ENCODE results near the gene AGXT2.

AGXT2 gene

DNA sequence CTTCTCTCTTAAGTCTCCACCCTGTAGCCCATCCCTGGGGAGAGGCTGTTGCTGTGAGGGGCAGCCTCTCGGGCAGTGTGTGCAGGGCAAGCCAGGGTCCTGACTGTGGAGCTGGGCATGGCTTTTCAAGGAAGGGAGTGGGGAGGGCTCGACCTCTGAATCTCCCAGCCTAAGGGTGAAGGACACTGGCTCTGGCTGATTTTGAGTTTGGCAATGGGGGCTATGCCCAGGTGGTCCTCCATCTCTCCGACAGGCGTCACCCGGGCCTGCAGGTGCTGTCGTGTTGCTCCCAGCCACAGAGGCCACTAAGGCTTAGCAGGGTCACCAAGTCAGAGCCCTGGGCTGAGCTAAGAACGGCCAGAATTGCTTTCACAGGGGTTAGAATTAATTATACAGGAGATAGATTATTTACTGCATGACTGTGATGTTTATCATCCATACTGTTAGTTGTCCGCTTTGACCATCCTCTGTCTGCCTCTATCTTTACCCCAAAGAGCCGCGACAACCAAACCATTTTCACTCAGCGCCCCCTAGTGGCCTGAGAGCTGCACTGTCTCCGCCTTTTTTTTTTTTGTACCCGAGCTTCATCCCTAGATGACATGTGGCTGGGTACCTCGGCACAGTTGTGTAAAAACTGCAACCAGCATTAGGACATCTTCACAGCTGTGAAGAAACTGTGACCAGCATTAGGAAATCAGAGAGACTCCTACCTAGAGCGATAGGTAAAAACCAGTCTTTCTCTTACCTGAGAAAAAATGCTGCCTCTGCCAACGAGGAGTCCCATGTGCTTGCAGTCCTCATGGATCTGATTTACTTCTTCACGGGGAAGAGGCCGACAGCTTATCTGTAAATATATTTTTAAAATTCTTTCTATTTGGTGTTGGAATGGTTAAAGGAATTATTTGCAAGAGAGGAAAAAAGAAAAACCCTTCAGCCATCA is 44.5 kb downstream of the AGXT2 start:
- no peaks in the 10 kb centered on the region for H3F3A ChIP-seq (ENCODE audit: control insufficient read depth, insufficient read depth)
- H3K36me3 ChIP-seq (ENCODE audit: control insufficient read depth, low read length): no peaks in the 10 kb centered on the region
- no peak overlapping the region for H3K27ac ChIP-seq (ENCODE audit: low read depth, low read length)
- H3K9me2 ChIP-seq (replicated peaks; ENCODE audit: control insufficient read depth, low read length): no peaks in the 10 kb centered on the region
- no peak overlapping the region for H3K4me2 ChIP-seq (ENCODE audit: low read length)
- TF ChIP-seq EZH2phosphoT487 (IDR thresholded peaks at IDR 0.05; ENCODE audit: borderline replicate concordance, low read length): no peak
- TF ChIP-seq, protein P1, sequence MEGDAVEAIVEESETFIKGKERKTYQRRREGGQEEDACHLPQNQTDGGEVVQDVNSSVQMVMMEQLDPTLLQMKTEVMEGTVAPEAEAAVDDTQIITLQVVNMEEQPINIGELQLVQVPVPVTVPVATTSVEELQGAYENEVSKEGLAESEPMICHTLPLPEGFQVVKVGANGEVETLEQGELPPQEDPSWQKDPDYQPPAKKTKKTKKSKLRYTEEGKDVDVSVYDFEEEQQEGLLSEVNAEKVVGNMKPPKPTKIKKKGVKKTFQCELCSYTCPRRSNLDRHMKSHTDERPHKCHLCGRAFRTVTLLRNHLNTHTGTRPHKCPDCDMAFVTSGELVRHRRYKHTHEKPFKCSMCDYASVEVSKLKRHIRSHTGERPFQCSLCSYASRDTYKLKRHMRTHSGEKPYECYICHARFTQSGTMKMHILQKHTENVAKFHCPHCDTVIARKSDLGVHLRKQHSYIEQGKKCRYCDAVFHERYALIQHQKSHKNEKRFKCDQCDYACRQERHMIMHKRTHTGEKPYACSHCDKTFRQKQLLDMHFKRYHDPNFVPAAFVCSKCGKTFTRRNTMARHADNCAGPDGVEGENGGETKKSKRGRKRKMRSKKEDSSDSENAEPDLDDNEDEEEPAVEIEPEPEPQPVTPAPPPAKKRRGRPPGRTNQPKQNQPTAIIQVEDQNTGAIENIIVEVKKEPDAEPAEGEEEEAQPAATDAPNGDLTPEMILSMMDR (IDR thresholded peaks at IDR 0.05; ENCODE audit: low read depth, low read length, poor library complexity, severe bottlenecking): peak; percentile 90
- no peaks in the 10 kb centered on the region for H3K4me1 ChIP-seq (ENCODE audit: control insufficient read depth, low read length)
- H3K4me3 ChIP-seq (ENCODE audit: low read length): no peak overlapping the region
- no peaks in the 10 kb centered on the region for H3K9me3 ChIP-seq (ENCODE audit: control insufficient read depth, insufficient read depth, low read length)
- H3K79me2 ChIP-seq (ENCODE audit: control insufficient read depth, low read length): no peaks in the 10 kb centered on the region
- no peaks in the 10 kb centered on the region for H4K20me1 ChIP-seq (ENCODE audit: control insufficient read depth, insufficient read depth, low read depth, low read length)
- no peaks in the 10 kb centered on the region for H3K27me3 ChIP-seq (ENCODE audit: control insufficient read depth, low read length)

GRCh38 chr5:35002459-35002858 is 45.3 kb downstream of the AGXT2 start:
- no peak overlapping the region for H3K4me2 ChIP-seq (ENCODE audit: low read length)
- no peaks in the 10 kb centered on the region for H3F3A ChIP-seq (ENCODE audit: control insufficient read depth, insufficient read depth)
- no peaks in the 10 kb centered on the region for H3K9me3 ChIP-seq (ENCODE audit: control insufficient read depth, insufficient read depth, low read length)
- H3K4me1 ChIP-seq (ENCODE audit: control insufficient read depth, low read length): no peaks in the 10 kb centered on the region
- H3K27me3 ChIP-seq (ENCODE audit: control insufficient read depth, low read length): no peaks in the 10 kb centered on the region
- H3K27ac ChIP-seq (ENCODE audit: low read depth, low read length): no peak overlapping the region
- TF ChIP-seq, protein P1 (IDR thresholded peaks at IDR 0.05; ENCODE audit: low read depth, low read length, poor library complexity, severe bottlenecking): no peak
- no peak for TF ChIP-seq EZH2phosphoT487 (IDR thresholded peaks at IDR 0.05; ENCODE audit: borderline replicate concordance, low read length)
- no peaks in the 10 kb centered on the region for H4K20me1 ChIP-seq (ENCODE audit: control insufficient read depth, insufficient read depth, low read depth, low read length)
- H3K4me3 ChIP-seq (ENCODE audit: low read length): no peak overlapping the region
- H3K9me2 ChIP-seq (replicated peaks; ENCODE audit: control insufficient read depth, low read length): no peaks in the 10 kb centered on the region
- no peaks in the 10 kb centered on the region for H3K36me3 ChIP-seq (ENCODE audit: control insufficient read depth, low read length)
- no peaks in the 10 kb centered on the region for H3K79me2 ChIP-seq (ENCODE audit: control insufficient read depth, low read length)

GRCh38 chr5:35001842-35002241 is 45.9 kb downstream of the AGXT2 start:
- no peaks in the 10 kb centered on the region for H3K79me2 ChIP-seq (ENCODE audit: control insufficient read depth, low read length)
- no peaks in the 10 kb centered on the region for H3K4me1 ChIP-seq (ENCODE audit: control insufficient read depth, low read length)
- H3K27me3 ChIP-seq (ENCODE audit: control insufficient read depth, low read length): no peaks in the 10 kb centered on the region
- H3K4me2 ChIP-seq (ENCODE audit: low read length): no peak overlapping the region
- TF ChIP-seq, protein P1 (IDR thresholded peaks at IDR 0.05; ENCODE audit: low read depth, low read length, poor library complexity, severe bottlenecking): no peak
- TF ChIP-seq EZH2phosphoT487 (IDR thresholded peaks at IDR 0.05; ENCODE audit: borderline replicate concordance, low read length): no peak
- H4K20me1 ChIP-seq (ENCODE audit: control insufficient read depth, insufficient read depth, low read depth, low read length): no peaks in the 10 kb centered on the region
- no peak overlapping the region for H3K27ac ChIP-seq (ENCODE audit: low read depth, low read length)
- H3K36me3 ChIP-seq (ENCODE audit: control insufficient read depth, low read length): no peaks in the 10 kb centered on the region
- H3K9me2 ChIP-seq (replicated peaks; ENCODE audit: control insufficient read depth, low read length): no peaks in the 10 kb centered on the region
- H3K9me3 ChIP-seq (ENCODE audit: control insufficient read depth, insufficient read depth, low read length): no peaks in the 10 kb centered on the region
- no peaks in the 10 kb centered on the region for H3F3A ChIP-seq (ENCODE audit: control insufficient read depth, insufficient read depth)
- no peak overlapping the region for H3K4me3 ChIP-seq (ENCODE audit: low read length)
